GM13976 (cell line): ENCODE data around the gene ATXN1.

Source experiments
- DNase-seq: peaks from one replicate; pipeline ENCODE4 v3.0.0; 2012; ENCODE audit warnings: low spot score
- in situ Hi-C: fragments of 300-500 bp; cut with MboI; formaldehyde crosslinking; loops from one replicate; pipeline ENCODE4 v1.12.0; 2022; ENCODE audit warnings: low sequenced_read_pairs, mixed read lengths, inconsistent platforms; ENCODE audit not compliant: unreplicated experiment
- TF ChIP-seq, protein P1 (sequence below): IDR thresholded peaks from 2 replicates; pipeline ENCODE4 v1.5.1; 2012; ENCODE audit warnings: borderline replicate concordance, mild to moderate bottlenecking; ENCODE audit not compliant: insufficient read depth; ENCODE audit errors: extremely low read depth, missing control alignments, control extremely low read depth

Gene ATXN1

GRCh38 chr6:16295060-16295459, 466.2 kb downstream of the ATXN1 start:
- no peak for DNase-seq
- in situ Hi-C loops = no loop called here
- TF ChIP-seq, protein P1, sequence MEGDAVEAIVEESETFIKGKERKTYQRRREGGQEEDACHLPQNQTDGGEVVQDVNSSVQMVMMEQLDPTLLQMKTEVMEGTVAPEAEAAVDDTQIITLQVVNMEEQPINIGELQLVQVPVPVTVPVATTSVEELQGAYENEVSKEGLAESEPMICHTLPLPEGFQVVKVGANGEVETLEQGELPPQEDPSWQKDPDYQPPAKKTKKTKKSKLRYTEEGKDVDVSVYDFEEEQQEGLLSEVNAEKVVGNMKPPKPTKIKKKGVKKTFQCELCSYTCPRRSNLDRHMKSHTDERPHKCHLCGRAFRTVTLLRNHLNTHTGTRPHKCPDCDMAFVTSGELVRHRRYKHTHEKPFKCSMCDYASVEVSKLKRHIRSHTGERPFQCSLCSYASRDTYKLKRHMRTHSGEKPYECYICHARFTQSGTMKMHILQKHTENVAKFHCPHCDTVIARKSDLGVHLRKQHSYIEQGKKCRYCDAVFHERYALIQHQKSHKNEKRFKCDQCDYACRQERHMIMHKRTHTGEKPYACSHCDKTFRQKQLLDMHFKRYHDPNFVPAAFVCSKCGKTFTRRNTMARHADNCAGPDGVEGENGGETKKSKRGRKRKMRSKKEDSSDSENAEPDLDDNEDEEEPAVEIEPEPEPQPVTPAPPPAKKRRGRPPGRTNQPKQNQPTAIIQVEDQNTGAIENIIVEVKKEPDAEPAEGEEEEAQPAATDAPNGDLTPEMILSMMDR = no peak

DNA sequence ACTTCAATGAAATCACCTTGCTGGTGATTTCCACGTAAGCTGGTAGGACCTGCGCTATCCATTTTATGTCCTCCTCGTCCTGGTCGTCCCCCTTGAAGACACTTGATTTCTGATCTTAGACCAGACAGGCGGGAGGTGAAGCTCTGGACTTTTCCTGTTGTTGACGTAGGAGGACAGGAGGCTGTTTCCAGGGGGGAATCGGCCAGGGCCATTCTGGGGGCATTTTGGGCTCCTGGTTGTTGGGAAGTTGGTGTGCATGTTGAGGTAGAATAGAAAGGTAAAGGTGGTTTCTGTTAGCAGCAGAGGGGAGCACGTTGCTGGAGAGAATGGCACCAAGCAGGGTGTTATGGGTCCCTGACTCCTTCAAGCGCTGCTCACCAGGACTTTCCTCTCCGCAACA, 466.9 kb downstream of the ATXN1 start:
- in situ Hi-C loops = no loop called here
- TF ChIP-seq, protein P1 = no peak

GRCh38 chr6:16292942-16293341, 468.3 kb downstream of the ATXN1 start:
- TF ChIP-seq, protein P1 = no peak
- DNase-seq = no peak
- in situ Hi-C loops = no loop called here

More for the DNA sequence above, 466.9 kb downstream of the ATXN1 start:
- no peak for DNase-seq

DNA sequence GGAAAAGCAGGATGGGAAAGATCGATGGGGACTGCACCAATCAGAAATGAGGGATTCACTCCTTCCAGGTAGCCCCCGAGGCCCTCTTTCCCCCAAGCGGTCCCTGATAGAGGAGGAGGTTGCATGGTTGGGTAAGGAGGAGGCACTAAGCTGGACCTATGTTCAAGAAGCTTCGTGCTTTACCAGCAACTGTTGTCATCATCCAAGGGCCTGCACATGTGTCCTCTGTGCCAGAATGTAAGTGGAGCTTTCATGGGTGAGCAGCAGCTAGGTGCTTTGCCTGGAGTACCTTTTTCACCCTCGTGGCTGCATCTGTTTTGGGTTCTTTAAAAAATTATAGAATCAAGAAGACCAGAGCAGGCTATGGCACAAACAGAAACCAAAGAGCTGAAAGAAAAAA, 468.8 kb downstream of the ATXN1 start:
- in situ Hi-C loops = no loop called here
- no peak for DNase-seq
- TF ChIP-seq, protein P1 = no peak

DNA sequence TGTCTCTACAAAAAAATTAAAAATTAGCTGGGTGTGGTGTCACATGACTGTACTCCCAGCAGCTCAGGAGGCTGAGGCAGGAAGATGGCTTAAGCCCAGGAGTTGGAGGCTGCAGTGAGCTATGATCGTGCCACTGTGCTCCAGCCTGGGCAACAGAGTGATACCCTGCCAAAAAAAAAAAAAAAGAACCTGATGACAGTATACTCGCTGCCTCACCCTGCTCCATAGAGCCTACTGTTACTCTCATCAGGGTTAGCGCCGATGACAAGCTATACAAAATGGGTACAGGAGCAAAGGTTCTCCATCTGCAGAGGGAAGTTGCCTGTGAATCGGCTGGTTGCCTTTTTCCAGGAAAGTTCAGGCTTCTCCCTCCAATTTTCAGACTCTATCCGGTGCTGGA, 469.5 kb downstream of the ATXN1 start:
- TF ChIP-seq, protein P1 = no peak
- in situ Hi-C loops = no loop called here
- DNase-seq = no peak

DNA sequence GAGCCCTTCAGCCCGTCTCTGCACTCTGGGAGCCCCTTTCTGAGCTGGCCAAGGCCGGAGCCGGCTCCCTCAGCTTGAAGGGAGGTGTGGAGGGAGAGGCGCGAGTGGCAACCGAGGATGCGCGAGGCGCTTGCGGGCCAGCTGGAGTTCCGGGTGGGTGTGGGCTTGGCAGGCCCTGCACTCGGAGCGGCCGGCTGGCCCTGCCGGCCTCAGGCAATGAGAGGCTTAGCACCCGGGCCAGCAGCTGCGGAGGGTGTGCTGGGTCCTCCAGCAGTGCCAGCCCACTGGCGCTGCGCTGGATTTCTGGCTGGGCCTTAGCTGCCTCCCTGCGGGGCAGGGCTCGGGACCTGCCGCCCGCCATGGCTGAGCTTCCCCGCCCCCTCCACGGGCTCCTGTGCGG, 473.1 kb downstream of the ATXN1 start:
- no peak for DNase-seq
- in situ Hi-C loops = no loop called here
- TF ChIP-seq, protein P1 = no peak

GRCh38 chr6:16286151-16286522, 475.1 kb downstream of the ATXN1 start:
- in situ Hi-C loops = no loop called here
- TF ChIP-seq, protein P1 = peak; percentile 84
- DNase-seq = peak; percentile 79
